Osteoblast (primary cell): ENCODE data around the gene CLCA1. TPM values are rescaled to one million over a fixed set of nuclear protein-coding genes. Genes with fewer than 3 reads are reported as not detected.
A peak's percentile ranks its signal among the peaks of the same experiment; 100 is the strongest.

Experiments used
- DNase-seq: peaks from one replicate; pipeline ENCODE4 v3.0.0; 2011; ENCODE audit warnings: low spot score, mixed read lengths; ENCODE audit not compliant: insufficient read length; ENCODE audit errors: missing footprints
- H2AFZ ChIP-seq: 2 replicates; pipeline ENCODE4 v1.6.0; 2011; ENCODE audit warnings: mild to moderate bottlenecking, low read length
- H3K27ac ChIP-seq: 2 replicates; pipeline ENCODE4 v1.5.1; 2011; ENCODE audit warnings: mild to moderate bottlenecking, low read depth, low read length, moderate library complexity
- H3K27me3 ChIP-seq: 2 replicates; pipeline ENCODE4 v1.6.0; 2012; ENCODE audit warnings: mild to moderate bottlenecking, control low read depth, inconsistent platforms, low read length, moderate library complexity; ENCODE audit not compliant: insufficient read depth
- H3K36me3 ChIP-seq: 2 replicates; pipeline ENCODE4 v1.5.1; 2011; ENCODE audit warnings: mild to moderate bottlenecking, low read length, control low read depth, moderate library complexity; ENCODE audit not compliant: insufficient read depth
- H3K4me1 ChIP-seq: 2 replicates; pipeline ENCODE4 v1.5.1; 2011; ENCODE audit warnings: mild to moderate bottlenecking, low read length, control low read depth, moderate library complexity; ENCODE audit not compliant: insufficient read depth
- H3K4me2 ChIP-seq: 2 replicates; pipeline ENCODE4 v1.6.0; 2011; ENCODE audit warnings: mild to moderate bottlenecking, low read length; ENCODE audit not compliant: insufficient read depth
- H3K4me3 ChIP-seq: fragments of 200-600 bp; sonication (generic); 3 replicates; pipeline ENCODE4 v1.5.1; 2012; ENCODE audit warnings: mild to moderate bottlenecking, low read length, inconsistent platforms; ENCODE audit not compliant: insufficient read depth
- H3K79me2 ChIP-seq: 2 replicates; pipeline ENCODE4 v1.6.0; 2012; ENCODE audit warnings: mild to moderate bottlenecking, low read length, control low read depth, inconsistent platforms; ENCODE audit not compliant: insufficient read depth
- H3K9me3 ChIP-seq: 2 replicates; pipeline ENCODE4 v1.5.1; 2011; ENCODE audit warnings: low read depth, low read length, control low read depth
- H4K20me1 ChIP-seq: 2 replicates; pipeline ENCODE4 v1.6.0; 2012; ENCODE audit warnings: mild to moderate bottlenecking, low read length, control low read depth; ENCODE audit not compliant: insufficient read depth
- CTCF ChIP-seq: IDR thresholded peaks from 2 replicates; pipeline ENCODE4 v1.5.1; 2011; ENCODE audit warnings: mild to moderate bottlenecking, low read depth, low read length, moderate library complexity; ENCODE audit errors: extremely low read depth
- total RNA-seq: library from RNA; depleted of rRNA; stranded (reverse); fragments of >200 nt; gene quantifications from 2 replicates; pipeline ENCODE4 v1.2.3, GENCODE V29; 2012

CLCA1 gene
- total RNA-seq, 1 donor: not detected

- H3K4me3 ChIP-seq: no peak overlapping the region
- TF ChIP-seq CTCF: no peak
- no peak overlapping the region for H2AFZ ChIP-seq
Observed at GRCh38 chr1:86481966-86482365, 13.2 kb downstream of the CLCA1 start.

GRCh38 chr1:86487131-86487810 lies 18.5 kb downstream of the CLCA1 start:
- Histone ChIP-seq H3K27me3 (no peaks in the 10 kb centered on the region), H3K36me3 (no peaks in the 10 kb centered on the region), H2AFZ (peak overlapping the region; percentile 72), H3K9me3 (no peaks in the 10 kb centered on the region), H3K4me2 (peak overlapping the region; percentile 42), H3K4me1 (peaks cover 17% of the 10 kb centered on the region), H3K79me2 (no peaks in the 10 kb centered on the region), H4K20me1 (no peaks in the 10 kb centered on the region), H3K4me3 (no peak overlapping the region), H3K27ac (peak overlapping the region; percentile 63)
- no peak for TF ChIP-seq CTCF
- DNase-seq: peak; percentile 90

More at GRCh38 chr1:86481966-86482365, 13.2 kb downstream of the CLCA1 start:
- Histone ChIP-seq H3K79me2 (no peaks in the 10 kb centered on the region), H3K9me3 (no peaks in the 10 kb centered on the region), H3K4me2 (no peak overlapping the region), H3K4me1 (peaks cover 7% of the 10 kb centered on the region), H4K20me1 (no peaks in the 10 kb centered on the region), H3K27ac (no peak overlapping the region), H3K27me3 (no peaks in the 10 kb centered on the region), H3K36me3 (no peaks in the 10 kb centered on the region)
- no peak for DNase-seq

- Histone ChIP-seq H3K4me3 (no peak overlapping the region), H2AFZ (peak overlapping the region; percentile 72), H3K9me3 (no peaks in the 10 kb centered on the region), H3K36me3 (no peaks in the 10 kb centered on the region), H4K20me1 (no peaks in the 10 kb centered on the region), H3K27me3 (no peaks in the 10 kb centered on the region), H3K79me2 (no peaks in the 10 kb centered on the region), H3K4me1 (peaks cover 17% of the 10 kb centered on the region), H3K4me2 (peak overlapping the region; percentile 42), H3K27ac (peak overlapping the region; percentile 63)
- TF ChIP-seq CTCF: no peak
- DNase-seq: peak; percentile 66
Observed at GRCh38 chr1:86487811-86488141, 19.0 kb downstream of the CLCA1 start.

GRCh38 chr1:86489242-86489878 lies 20.6 kb downstream of the CLCA1 start:
- no peaks in the 10 kb centered on the region for H3K27me3 ChIP-seq
- H3K79me2 ChIP-seq: no peaks in the 10 kb centered on the region
- peaks cover 17% of the 10 kb centered on the region for H3K4me1 ChIP-seq
- TF ChIP-seq CTCF: no peak
- no peak overlapping the region for H3K27ac ChIP-seq
- H4K20me1 ChIP-seq: no peaks in the 10 kb centered on the region
- no peak overlapping the region for H2AFZ ChIP-seq
- DNase-seq: no peak
- H3K36me3 ChIP-seq: no peaks in the 10 kb centered on the region
- H3K4me2 ChIP-seq: no peak overlapping the region
- H3K4me3 ChIP-seq: no peak overlapping the region
- H3K9me3 ChIP-seq: no peaks in the 10 kb centered on the region
